OCI-LY1 (cell line): ENCODE measurements around the gene SAMMSON.

Experiments
- H2AFZ ChIP-seq: fragments of 200-600 bp; sonication (generic), shearing (Covaris generic); 2 replicates; pipeline ENCODE4 v1.6.0; 2014; ENCODE audit warnings: antibody characterized with exemption, mild to moderate bottlenecking, low read length
- H3F3A ChIP-seq: fragments of 200-600 bp; sonication (generic), shearing (Covaris generic); 2 replicates; pipeline ENCODE4 v1.6.0; 2014; ENCODE audit warnings: mild to moderate bottlenecking, antibody characterized with exemption, low read length, moderate library complexity; ENCODE audit not compliant: insufficient read depth
- H3K27ac ChIP-seq: fragments of 200-600 bp; sonication (generic); 2 replicates; pipeline ENCODE4 v1.5.1; 2014; ENCODE audit warnings: low read length, mixed run types, mild to moderate bottlenecking, low read depth; ENCODE audit not compliant: poor library complexity, severe bottlenecking
- H3K27me3 ChIP-seq: fragments of 200-600 bp; sonication (generic); 2 replicates; pipeline ENCODE4 v1.6.0; 2014; ENCODE audit warnings: antibody characterized with exemption, mild to moderate bottlenecking, low read length, moderate library complexity; ENCODE audit not compliant: insufficient read depth
- H3K36me3 ChIP-seq: fragments of 200-600 bp; sonication (generic); 2 replicates; pipeline ENCODE4 v1.6.1; 2014; ENCODE audit warnings: mild to moderate bottlenecking, antibody characterized with exemption, low read length, moderate library complexity, mixed read lengths; ENCODE audit not compliant: insufficient read depth
- H3K4me1 ChIP-seq: fragments of 200-600 bp; sonication (generic); 2 replicates; pipeline ENCODE4 v1.5.1; 2014; ENCODE audit warnings: mild to moderate bottlenecking, low read length, moderate library complexity; ENCODE audit not compliant: insufficient read depth, severe bottlenecking
- H3K4me2 ChIP-seq: fragments of 200-600 bp; sonication (generic), shearing (Covaris generic); 2 replicates; pipeline ENCODE4 v1.6.1; 2014; ENCODE audit warnings: low read length
- H3K4me3 ChIP-seq: fragments of 200-600 bp; sonication (generic); 2 replicates; pipeline ENCODE4 v1.5.1; 2014; ENCODE audit warnings: low read length, low read depth, mild to moderate bottlenecking, mixed read lengths; ENCODE audit not compliant: poor library complexity, severe bottlenecking
- H3K79me2 ChIP-seq: fragments of 200-600 bp; shearing (Covaris generic); 2 replicates; pipeline ENCODE4 v1.6.1; 2016; ENCODE audit warnings: mixed run types, low read length, mixed read lengths; ENCODE audit not compliant: insufficient read depth
- H3K9ac ChIP-seq: fragments of 200-600 bp; sonication (generic), shearing (Covaris generic); 2 replicates; pipeline ENCODE4 v1.6.1; 2014; ENCODE audit warnings: mild to moderate bottlenecking, low read length, mixed read lengths
- H3K9me2 ChIP-seq: fragments of 200-600 bp; sonication (generic), shearing (Covaris generic); 2 replicates; pipeline ENCODE4 v1.6.1; 2014; ENCODE audit warnings: low read depth, mild to moderate bottlenecking, low read length, mixed read lengths
- H3K9me3 ChIP-seq: fragments of 200-600 bp; shearing (Covaris generic); 2 replicates; pipeline ENCODE4 v1.6.1; 2014; ENCODE audit warnings: low read length, mixed read lengths
- H4K20me1 ChIP-seq: fragments of 200-600 bp; sonication (generic), shearing (Covaris generic); 2 replicates; pipeline ENCODE4 v1.6.0; 2016; ENCODE audit warnings: mild to moderate bottlenecking, low read length; ENCODE audit not compliant: insufficient read depth
- CTCF ChIP-seq: fragments of 200-600 bp; sonication (generic), shearing (Covaris generic); IDR thresholded peaks from 2 replicates; pipeline ENCODE4 v1.5.1; 2017; ENCODE audit warnings: mild to moderate bottlenecking, antibody characterized with exemption, low read length, moderate library complexity, mixed read lengths
- EZH2 ChIP-seq: fragments of 200-600 bp; sonication (generic), shearing (Covaris generic); IDR thresholded peaks from 2 replicates; pipeline ENCODE4 v1.8.0; 2017; ENCODE audit warnings: borderline replicate concordance, mixed run types, mild to moderate bottlenecking, antibody characterized with exemption, low read length, moderate library complexity, mixed read lengths

The SAMMSON gene

GRCh38 chr3:70095260-70095659 is 95.7 kb downstream of the SAMMSON start:
- Histone ChIP-seq H3K9me3 (no peaks in the 10 kb centered on the region), H3K4me1 (no peaks in the 10 kb centered on the region), H4K20me1 (no peaks in the 10 kb centered on the region), H3K79me2 (no peaks in the 10 kb centered on the region), H3F3A (no peaks in the 10 kb centered on the region), H3K27me3 (no peaks in the 10 kb centered on the region), H2AFZ (no peak overlapping the region), H3K9me2 (no peaks in the 10 kb centered on the region), H3K36me3 (no peaks in the 10 kb centered on the region), H3K4me3 (no peak overlapping the region), H3K27ac (no peak overlapping the region), H3K9ac (no peak overlapping the region), H3K4me2 (no peak overlapping the region)
- no peak for TF ChIP-seq EZH2
- TF ChIP-seq CTCF = no peak

- no peak overlapping the region for H2AFZ ChIP-seq
- H3K36me3 ChIP-seq = no peaks in the 10 kb centered on the region
- no peaks in the 10 kb centered on the region for H3K9me2 ChIP-seq
- no peak for TF ChIP-seq EZH2
- H3K9me3 ChIP-seq = no peaks in the 10 kb centered on the region
- H3F3A ChIP-seq = no peaks in the 10 kb centered on the region
- H3K27me3 ChIP-seq = no peaks in the 10 kb centered on the region
- no peaks in the 10 kb centered on the region for H4K20me1 ChIP-seq
- H3K4me3 ChIP-seq = no peak overlapping the region
- H3K9ac ChIP-seq = no peak overlapping the region
- H3K79me2 ChIP-seq = no peaks in the 10 kb centered on the region
- H3K4me1 ChIP-seq = no peaks in the 10 kb centered on the region
- no peak overlapping the region for H3K4me2 ChIP-seq
- no peak overlapping the region for H3K27ac ChIP-seq
Measured at GRCh38 chr3:70096376-70097066, 97.0 kb downstream of the SAMMSON start.

GRCh38 chr3:70097084-70097483 is 97.6 kb downstream of the SAMMSON start:
- Histone ChIP-seq H3K4me2 (no peak overlapping the region), H3F3A (no peaks in the 10 kb centered on the region), H2AFZ (no peak overlapping the region), H4K20me1 (no peaks in the 10 kb centered on the region), H3K9ac (no peak overlapping the region), H3K79me2 (no peaks in the 10 kb centered on the region), H3K36me3 (no peaks in the 10 kb centered on the region), H3K27me3 (no peaks in the 10 kb centered on the region), H3K9me2 (no peaks in the 10 kb centered on the region), H3K27ac (no peak overlapping the region), H3K4me3 (no peak overlapping the region), H3K9me3 (no peaks in the 10 kb centered on the region), H3K4me1 (no peaks in the 10 kb centered on the region)
- TF ChIP-seq CTCF = no peak
- TF ChIP-seq EZH2 = no peak

GRCh38 chr3:70108072-70108471 is 108.5 kb downstream of the SAMMSON start:
- Histone ChIP-seq H3K4me3 (no peak overlapping the region), H4K20me1 (no peaks in the 10 kb centered on the region), H3K36me3 (no peaks in the 10 kb centered on the region), H3K4me1 (no peaks in the 10 kb centered on the region), H3K9me2 (no peaks in the 10 kb centered on the region), H2AFZ (no peak overlapping the region), H3K9me3 (no peaks in the 10 kb centered on the region), H3K4me2 (no peak overlapping the region), H3K27ac (no peak overlapping the region), H3K9ac (no peak overlapping the region), H3K27me3 (no peaks in the 10 kb centered on the region), H3K79me2 (no peaks in the 10 kb centered on the region), H3F3A (no peaks in the 10 kb centered on the region)
- no peak for TF ChIP-seq EZH2
- peak; percentile 57 for TF ChIP-seq CTCF
